HCT116 (cell line): ENCODE measurements around the gene ACADSB. TPM values are rescaled to one million over a fixed set of nuclear protein-coding genes. Genes with fewer than 3 reads are reported as not detected.

Experiments
- total RNA-seq: library from RNA; stranded (reverse); gene quantifications from one replicate; pipeline ENCODE4 v1.2.1, GENCODE V29; 2021; ENCODE audit not compliant: unreplicated experiment

ACADSB gene
- total RNA-seq, 1 experiment from 2014 or later = 33.3 TPM

Other genes starting within 250 kb of the ACADSB start
- 1.7 TPM for gene CUZD1, start 163.1 kb upstream of the ACADSB start, total RNA-seq
- 6.8 TPM for gene FAM24B, start 129.4 kb upstream of the ACADSB start, total RNA-seq
- not detected for gene FAM24A, start 98.4 kb upstream of the ACADSB start, total RNA-seq
- gene C10orf88, start 54.8 kb upstream of the ACADSB start, total RNA-seq = 16.2 TPM
- 4.4 TPM for gene PSTK, start 28.6 kb upstream of the ACADSB start, total RNA-seq
- gene IKZF5, start 211 bp upstream of the ACADSB start, total RNA-seq = 17.1 TPM
- gene HMX3, start 127.0 kb downstream of the ACADSB start, total RNA-seq = not detected
- not detected for gene HMX2, start 139.1 kb downstream of the ACADSB start, total RNA-seq
- 271 TPM for gene BUB3, start 145.4 kb downstream of the ACADSB start, total RNA-seq